Smooth muscle cell (in vitro differentiated cells): ENCODE results near the gene DAD1. TPM values are rescaled to one million over a fixed set of nuclear protein-coding genes. Genes with fewer than 3 reads are reported as not detected.

ENCODE experiments used
- DNase-seq: peaks from one replicate; lab custom pipeline; 2025; ENCODE audit not compliant: unreplicated experiment; lab: John Stamatoyannopoulos, UW
- H2AFZ ChIP-seq: fragments of 200-600 bp; sonication (generic); 2 replicates; pipeline ENCODE4 v1.6.0; 2016; ENCODE audit warnings: antibody characterized with exemption, low read depth, mild to moderate bottlenecking
- H3F3A ChIP-seq: fragments of 200-600 bp; sonication (generic); 2 replicates; pipeline ENCODE4 v1.6.0; 2017; ENCODE audit warnings: antibody characterized with exemption, low read depth
- H3K27ac ChIP-seq: fragments of 200-600 bp; sonication (generic); 2 replicates; pipeline ENCODE4 v1.5.1; 2016; ENCODE audit warnings: low read depth, mild to moderate bottlenecking
- H3K27me3 ChIP-seq: fragments of 200-600 bp; sonication (generic); 2 replicates; pipeline ENCODE4 v1.6.1; 2016; ENCODE audit warnings: low read depth, mild to moderate bottlenecking
- H3K36me3 ChIP-seq: fragments of 200-600 bp; sonication (generic); 2 replicates; pipeline ENCODE4 v1.5.1; 2016; ENCODE audit warnings: low read depth
- H3K4me1 ChIP-seq: fragments of 200-600 bp; sonication (generic); 2 replicates; pipeline ENCODE4 v1.5.1; 2016; ENCODE audit warnings: low read depth
- H3K4me2 ChIP-seq: fragments of 200-600 bp; sonication (generic); 2 replicates; pipeline ENCODE4 v1.6.0; 2016; ENCODE audit warnings: mild to moderate bottlenecking
- H3K4me3 ChIP-seq: fragments of 200-600 bp; sonication (generic); 2 replicates; pipeline ENCODE4 v1.5.1; 2016; ENCODE audit warnings: mild to moderate bottlenecking
- H3K79me2 ChIP-seq: fragments of 200-600 bp; sonication (generic); 2 replicates; pipeline ENCODE4 v1.6.0; 2016; ENCODE audit warnings: low read depth, mild to moderate bottlenecking
- H3K9ac ChIP-seq: fragments of 200-600 bp; sonication (generic); 2 replicates; pipeline ENCODE4 v1.6.0; 2016; ENCODE audit warnings: low read depth
- H3K9me3 ChIP-seq: fragments of 200-600 bp; sonication (generic); replicated peaks from 2 replicates; pipeline ENCODE4 v1.5.1; 2016; ENCODE audit warnings: low read depth
- H4K20me1 ChIP-seq: fragments of 200-600 bp; sonication (generic); 2 replicates; pipeline ENCODE4 v1.6.0; 2016; ENCODE audit warnings: low read depth
- WGBS: methylation state at CpG from one replicate; pipeline ENCODE4 v1.1.7; 2016; ENCODE audit warnings: low lambda C conversion rate; 5-methylcytosine and 5-hydroxymethylcytosine counted together
- polyA plus RNA-seq: library from polyadenylated mRNA; unstranded; fragments of >200 nt; fragmentation: Nextera tagmentation; extraction: Ambion mirVana; gene quantifications from 2 replicates; pipeline ENCODE4 v1.2.1, GENCODE V29; 2016
- total RNA-seq: library from RNA; depleted of rRNA; stranded (reverse); fragments of >200 nt; gene quantifications from 2 replicates; pipeline ENCODE4 v1.2.3, GENCODE V29; 2014
- TF ChIP-seq, protein P1 (sequence below): fragments of 200-600 bp; sonication (generic); IDR thresholded peaks from 2 replicates; pipeline ENCODE4 v1.5.1; 2017; ENCODE audit warnings: borderline replicate concordance, mild to moderate bottlenecking, antibody characterized with exemption; ENCODE audit not compliant: insufficient read depth, poor library complexity, severe bottlenecking

DAD1 gene
- total and polyA plus RNA-seq, 2 experiments from 2014 or later, result 533 to 571 TPM

DNA sequence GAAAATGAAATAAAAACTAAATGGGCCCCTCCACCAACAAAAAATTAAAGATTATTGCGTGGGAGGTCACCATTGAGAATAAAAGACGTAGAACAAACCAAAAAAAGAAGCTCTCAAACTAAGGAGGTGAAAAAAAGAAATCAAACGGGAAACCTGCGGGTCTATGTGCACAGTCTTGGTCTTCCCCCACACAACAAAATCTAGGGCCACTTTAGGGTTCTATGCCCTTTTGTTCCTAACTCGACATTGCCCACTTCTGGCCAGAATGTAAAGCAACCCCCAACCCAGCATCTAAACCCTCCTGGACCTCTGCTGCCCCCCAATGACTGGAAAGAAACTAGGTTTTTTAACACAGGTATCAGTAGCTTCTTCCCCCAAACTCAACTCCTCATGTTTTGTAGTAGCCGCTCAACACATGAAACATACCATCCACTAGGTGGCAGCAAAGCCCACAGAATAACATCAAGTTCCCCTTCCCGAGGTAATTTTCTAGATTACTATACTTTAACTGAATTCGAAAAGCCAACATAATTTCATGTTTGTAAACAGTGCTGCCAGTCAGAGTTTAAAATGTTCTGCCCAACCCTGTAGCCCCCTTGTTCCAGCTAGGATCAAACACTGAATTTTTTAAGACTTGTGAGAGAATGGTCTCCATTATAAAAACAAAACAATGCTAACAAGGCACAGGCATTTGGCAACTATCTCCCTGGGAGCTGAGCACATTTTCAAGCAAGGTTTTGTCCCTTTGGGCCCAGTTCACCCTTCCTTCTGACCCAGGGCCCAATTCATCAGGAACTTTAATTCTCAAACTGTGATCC is 18.7 kb downstream of the DAD1 start:
- H3K79me2 ChIP-seq, result peaks cover 33% of the 10 kb centered on the region
- peaks cover 51% of the 10 kb centered on the region for H4K20me1 ChIP-seq
- no peaks in the 10 kb centered on the region for H3K27me3 ChIP-seq
- peak; percentile 26 for DNase-seq
- H3K4me3 ChIP-seq, result no peak overlapping the region
- H2AFZ ChIP-seq, result no peak overlapping the region
- H3K9me3 ChIP-seq, result no peaks in the 10 kb centered on the region
- TF ChIP-seq, protein P1, sequence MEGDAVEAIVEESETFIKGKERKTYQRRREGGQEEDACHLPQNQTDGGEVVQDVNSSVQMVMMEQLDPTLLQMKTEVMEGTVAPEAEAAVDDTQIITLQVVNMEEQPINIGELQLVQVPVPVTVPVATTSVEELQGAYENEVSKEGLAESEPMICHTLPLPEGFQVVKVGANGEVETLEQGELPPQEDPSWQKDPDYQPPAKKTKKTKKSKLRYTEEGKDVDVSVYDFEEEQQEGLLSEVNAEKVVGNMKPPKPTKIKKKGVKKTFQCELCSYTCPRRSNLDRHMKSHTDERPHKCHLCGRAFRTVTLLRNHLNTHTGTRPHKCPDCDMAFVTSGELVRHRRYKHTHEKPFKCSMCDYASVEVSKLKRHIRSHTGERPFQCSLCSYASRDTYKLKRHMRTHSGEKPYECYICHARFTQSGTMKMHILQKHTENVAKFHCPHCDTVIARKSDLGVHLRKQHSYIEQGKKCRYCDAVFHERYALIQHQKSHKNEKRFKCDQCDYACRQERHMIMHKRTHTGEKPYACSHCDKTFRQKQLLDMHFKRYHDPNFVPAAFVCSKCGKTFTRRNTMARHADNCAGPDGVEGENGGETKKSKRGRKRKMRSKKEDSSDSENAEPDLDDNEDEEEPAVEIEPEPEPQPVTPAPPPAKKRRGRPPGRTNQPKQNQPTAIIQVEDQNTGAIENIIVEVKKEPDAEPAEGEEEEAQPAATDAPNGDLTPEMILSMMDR, result peak; percentile 86
- H3F3A ChIP-seq, result peaks cover 15% of the 10 kb centered on the region
- H3K9ac ChIP-seq, result no peak overlapping the region
- H3K4me2 ChIP-seq, result no peak overlapping the region
- 29% methylated on average over 8 of the region's 8 CpGs for WGBS
- H3K36me3 ChIP-seq, result peaks cover 15% of the 10 kb centered on the region
- H3K27ac ChIP-seq, result peak overlapping the region; percentile 63
- peaks cover 3% of the 10 kb centered on the region for H3K4me1 ChIP-seq

DNA sequence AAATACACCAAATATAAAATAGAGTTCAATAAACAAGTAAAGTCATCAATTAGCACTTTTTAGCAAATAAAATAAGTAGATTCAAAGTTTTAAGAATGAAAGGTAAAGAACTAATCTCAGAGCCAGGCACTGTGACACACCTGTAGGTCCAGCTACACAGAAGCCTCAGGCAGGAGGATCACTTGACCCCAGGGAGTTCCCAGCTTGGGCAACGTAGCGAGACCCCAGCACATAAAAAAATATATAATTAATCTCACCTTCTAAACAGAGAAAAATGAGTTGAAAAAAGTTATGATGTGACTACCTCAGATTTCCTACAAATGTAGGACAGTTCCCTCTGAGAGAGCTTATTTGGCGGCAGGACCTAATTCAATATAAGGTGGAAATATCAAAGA is 19.3 kb downstream of the DAD1 start:
- H3K27me3 ChIP-seq, result no peaks in the 10 kb centered on the region
- no peak overlapping the region for H3K27ac ChIP-seq
- 75% methylated on average over 3 of the region's 3 CpGs for WGBS

DNA sequence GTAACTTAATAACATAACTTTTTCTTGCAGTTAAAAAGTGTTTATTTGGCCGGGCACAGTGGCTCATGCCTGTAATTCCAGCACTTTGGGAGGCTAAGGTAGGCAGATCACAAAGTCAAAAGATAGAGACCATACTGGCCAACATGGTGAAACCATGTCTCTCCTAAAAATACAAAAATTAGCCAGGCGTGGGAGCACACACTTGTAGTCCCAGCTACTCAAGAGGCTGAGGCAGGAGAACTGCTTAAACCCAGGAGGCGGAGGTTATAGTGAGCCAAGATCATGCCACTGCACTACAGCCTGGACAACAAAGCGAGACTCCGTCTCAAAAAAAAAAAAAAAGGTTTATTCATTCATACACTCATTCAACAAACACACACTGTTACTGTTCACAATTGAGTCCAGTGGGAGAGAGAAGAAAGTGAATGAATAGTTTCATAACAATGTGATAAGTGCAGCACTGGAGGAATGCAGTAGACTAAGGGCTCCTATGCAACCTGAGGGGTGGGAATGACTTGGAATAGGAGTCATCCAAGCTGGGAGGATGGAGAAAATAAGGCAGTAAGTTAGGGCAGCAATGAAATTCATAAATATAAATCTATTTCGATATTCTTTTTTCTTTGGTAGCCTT is 19.8 kb downstream of the DAD1 start:
- H3K4me1 ChIP-seq, result peaks cover 14% of the 10 kb centered on the region
- H2AFZ ChIP-seq, result no peak overlapping the region
- TF ChIP-seq, protein P1, result no peak
- no peak overlapping the region for H3K4me2 ChIP-seq
- no peak overlapping the region for H3K4me3 ChIP-seq
- peaks cover 23% of the 10 kb centered on the region for H3K79me2 ChIP-seq
- H3F3A ChIP-seq, result peaks cover 12% of the 10 kb centered on the region
- peaks cover 51% of the 10 kb centered on the region for H4K20me1 ChIP-seq
- H3K36me3 ChIP-seq, result peaks cover 7% of the 10 kb centered on the region
- H3K9ac ChIP-seq, result no peak overlapping the region
- no peaks in the 10 kb centered on the region for H3K27me3 ChIP-seq
- no peak for DNase-seq
- H3K9me3 ChIP-seq, result no peaks in the 10 kb centered on the region
- H3K27ac ChIP-seq, result no peak overlapping the region
- 98% methylated on average over 6 of the region's 6 CpGs for WGBS

More for the DNA sequence above, 19.3 kb downstream of the DAD1 start:
- Histone ChIP-seq H4K20me1 (peaks cover 50% of the 10 kb centered on the region), H3K9me3 (no peaks in the 10 kb centered on the region), H3F3A (peaks cover 17% of the 10 kb centered on the region), H2AFZ (no peak overlapping the region), H3K9ac (no peak overlapping the region), H3K36me3 (peaks cover 12% of the 10 kb centered on the region), H3K79me2 (peaks cover 27% of the 10 kb centered on the region), H3K4me1 (peaks cover 9% of the 10 kb centered on the region), H3K4me3 (no peak overlapping the region), H3K4me2 (no peak overlapping the region)
- DNase-seq, result no peak
- TF ChIP-seq, protein P1, result no peak
